K562 (cell line): ENCODE measurements around the gene TMEM141. TPM values are rescaled to one million over a fixed set of nuclear protein-coding genes. Genes with fewer than 3 reads are reported as not detected.

Source experiments
- CHD2 ChIP-seq: IDR thresholded peaks from 2 replicates; pipeline ENCODE4 v1.6.1; 2011; ENCODE audit warnings: low read depth, low read length
- CHD4 ChIP-seq: fragments of 200-600 bp; sonication (generic); IDR thresholded peaks from 3 replicates; pipeline ENCODE4 v1.6.1; 2012; ENCODE audit warnings: low read depth, mild to moderate bottlenecking, mixed read lengths, low read length, inconsistent platforms; ENCODE audit not compliant: insufficient read depth, insufficient replicate concordance, poor library complexity, severe bottlenecking
- CREBBP ChIP-seq: IDR thresholded peaks from one replicate; pipeline ENCODE4 v1.6.1; 2012; ENCODE audit warnings: low read depth, mild to moderate bottlenecking, control low read depth, inconsistent platforms, low read length
- CXXC5 ChIP-seq: fragments of 250-450 bp; sonication (Bioruptor Pico); IDR thresholded peaks from 2 replicates; pipeline ENCODE4 v1.8.0; 2022; ENCODE audit warnings: inconsistent platforms, mild to moderate bottlenecking, moderate library complexity
- ESRRA ChIP-seq: fragments of 450-650 bp; IDR thresholded peaks from 2 replicates; pipeline ENCODE4 v1.6.1; 2014; ENCODE audit warnings: low read depth, mild to moderate bottlenecking, moderate library complexity, borderline replicate concordance
- GATAD2A ChIP-seq: fragments of 450-650 bp; IDR thresholded peaks from 2 replicates; pipeline ENCODE4 v1.6.1; 2017
- MAFK ChIP-seq: IDR thresholded peaks from 2 replicates; pipeline ENCODE4 v1.6.1; 2011; ENCODE audit warnings: low read length, improper control_type of control experiment
- NBN ChIP-seq: fragments of 450-650 bp; IDR thresholded peaks from 2 replicates; pipeline ENCODE4 v1.6.1; 2016; ENCODE audit warnings: low read depth, mild to moderate bottlenecking
- NFIC ChIP-seq: fragments of 450-650 bp; IDR thresholded peaks from 2 replicates; pipeline ENCODE4 v1.6.1; 2017; ENCODE audit warnings: mild to moderate bottlenecking, inconsistent platforms
- SMARCA4 ChIP-seq: fragments of 450-650 bp; IDR thresholded peaks from 2 replicates; pipeline ENCODE4 v1.6.1; 2016
- SMARCA5 ChIP-seq: fragments of 450-650 bp; IDR thresholded peaks from 2 replicates; pipeline ENCODE4 v1.6.1; 2016
- SPI1 ChIP-seq: IDR thresholded peaks from 2 replicates; pipeline ENCODE4 v1.6.1; 2011; ENCODE audit warnings: low read depth, low read length, control low read depth, borderline replicate concordance
- SRSF7 ChIP-seq: fragments of 200-400 bp; formaldehyde crosslinking; optimal IDR thresholded peaks from 2 replicates; pipeline ENCODE3; 2017; ENCODE audit warnings: mild to moderate bottlenecking, low read depth, low read length
- STAT5A ChIP-seq: IDR thresholded peaks from 2 replicates; pipeline ENCODE4 v1.6.1; 2012; ENCODE audit warnings: low read length, inconsistent platforms, borderline replicate concordance
- ZMIZ1 ChIP-seq, 2 experiments: fragments of 150-350 bp in 1 of 2; IDR thresholded peaks; 2 replicates each; pipeline ENCODE4 v1.6.1; 2012 to 2016; ENCODE audit warnings: low read depth in 2 of 2, low read length in 2 of 2, mild to moderate bottlenecking in 1 of 2, moderate library complexity in 1 of 2
- ZNF134 ChIP-seq: fragments of 250-450 bp; sonication (Bioruptor Pico); conservative IDR thresholded peaks from 2 replicates; pipeline ENCODE4 v1.4.0; 2020
- ZNF140 ChIP-seq: fragments of 250-450 bp; sonication (Bioruptor Pico); IDR thresholded peaks from 2 replicates; pipeline ENCODE4 v1.8.0; 2021; ENCODE audit warnings: moderate library complexity, mild to moderate bottlenecking, inconsistent platforms
- ZNF384 ChIP-seq: IDR thresholded peaks from 2 replicates; pipeline ENCODE4 v1.6.1; 2012; ENCODE audit warnings: low read depth, low read length, improper control_type of control experiment
- polyA plus RNA-seq, 8 experiments: library from polyadenylated mRNA; depleted of rRNA in 4 of 8; stranded (reverse) in 5 of 8; unstranded in 3 of 8; fragments of >200 nt; fragmentation: Nextera tagmentation in 2 of 8; fragmentation: Illumina TruSeq in 1 of 8; extraction: Ambion mirVana in 2 of 8; extraction: Trizol in 1 of 8; gene quantifications; 2 replicates each; pipeline versions ENCODE4 v1.2.1 to v1.2.3, GENCODE V29; 2011 to 2014; ENCODE audit warnings: inconsistent platforms in 1 of 8, missing spikeins in 1 of 8
- total RNA-seq, 7 experiments: library from RNA; depleted of rRNA in 6 of 7; stranded (reverse); fragments of >200 nt in 6 of 7; fragmentation: Illumina TruSeq in 2 of 7; extraction: Trizol in 2 of 7; gene quantifications; 2 replicates each; pipeline versions ENCODE4 v1.2.1 to v1.2.3, GENCODE V29; 2011 to 2021; ENCODE audit warnings: low replicate concordance in 1 of 7
- TF ChIP-seq, protein P1 (sequence below), 2 experiments: fragments of 450-650 bp in 1 of 2; IDR thresholded peaks; 2 replicates each; pipeline ENCODE4 v1.6.1; 2011 to 2017; ENCODE audit warnings: low read depth in 2 of 2, antibody characterized with exemption in 1 of 2, borderline replicate concordance in 1 of 2, low read length in 1 of 2, mild to moderate bottlenecking in 1 of 2, mixed read lengths in 1 of 2; ENCODE audit not compliant: control insufficient read depth in 1 of 2
- TF ChIP-seq, protein P2 (sequence below): fragments of 450-650 bp; IDR thresholded peaks from 2 replicates; pipeline ENCODE4 v1.6.1; 2017; ENCODE audit warnings: antibody characterized with exemption, mild to moderate bottlenecking

Gene TMEM141
- total and polyA plus RNA-seq, 9 of the 15 experiments (the other 6 are each of a cell fraction or from before 2014, with no cell fraction given), result 21.5 to 123 (median 74.8) TPM

DNA sequence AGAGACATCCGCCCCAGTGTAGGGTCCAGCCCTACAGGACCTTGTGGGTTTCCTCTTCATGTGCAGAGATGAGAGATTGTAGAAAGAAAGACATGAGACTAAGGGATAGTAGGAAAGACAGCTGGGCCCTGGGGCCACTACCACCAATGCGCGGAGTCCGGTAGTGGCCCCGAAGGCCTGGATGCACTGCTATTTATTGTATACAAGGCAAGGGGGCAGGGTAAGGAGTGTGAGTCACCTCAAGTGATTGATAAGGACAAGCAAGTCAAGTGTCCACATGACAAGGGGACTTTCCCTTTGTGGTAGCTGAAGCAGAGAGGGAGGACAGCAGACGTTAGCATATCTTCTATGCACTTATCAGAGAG lies 6.2 kb upstream of the TMEM141 start (continued):
- TF ChIP-seq NBN, result no peak
- TF ChIP-seq, protein P1, sequence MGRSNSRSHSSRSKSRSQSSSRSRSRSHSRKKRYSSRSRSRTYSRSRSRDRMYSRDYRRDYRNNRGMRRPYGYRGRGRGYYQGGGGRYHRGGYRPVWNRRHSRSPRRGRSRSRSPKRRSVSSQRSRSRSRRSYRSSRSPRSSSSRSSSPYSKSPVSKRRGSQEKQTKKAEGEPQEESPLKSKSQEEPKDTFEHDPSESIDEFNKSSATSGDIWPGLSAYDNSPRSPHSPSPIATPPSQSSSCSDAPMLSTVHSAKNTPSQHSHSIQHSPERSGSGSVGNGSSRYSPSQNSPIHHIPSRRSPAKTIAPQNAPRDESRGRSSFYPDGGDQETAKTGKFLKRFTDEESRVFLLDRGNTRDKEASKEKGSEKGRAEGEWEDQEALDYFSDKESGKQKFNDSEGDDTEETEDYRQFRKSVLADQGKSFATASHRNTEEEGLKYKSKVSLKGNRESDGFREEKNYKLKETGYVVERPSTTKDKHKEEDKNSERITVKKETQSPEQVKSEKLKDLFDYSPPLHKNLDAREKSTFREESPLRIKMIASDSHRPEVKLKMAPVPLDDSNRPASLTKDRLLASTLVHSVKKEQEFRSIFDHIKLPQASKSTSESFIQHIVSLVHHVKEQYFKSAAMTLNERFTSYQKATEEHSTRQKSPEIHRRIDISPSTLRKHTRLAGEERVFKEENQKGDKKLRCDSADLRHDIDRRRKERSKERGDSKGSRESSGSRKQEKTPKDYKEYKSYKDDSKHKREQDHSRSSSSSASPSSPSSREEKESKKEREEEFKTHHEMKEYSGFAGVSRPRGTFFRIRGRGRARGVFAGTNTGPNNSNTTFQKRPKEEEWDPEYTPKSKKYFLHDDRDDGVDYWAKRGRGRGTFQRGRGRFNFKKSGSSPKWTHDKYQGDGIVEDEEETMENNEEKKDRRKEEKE (IDR thresholded peaks at IDR 0.05; ENCODE audit: borderline replicate concordance in 1 of 2, control insufficient read depth in 1 of 2, low read depth in 2 of 2, low read length in 1 of 2), result no peak
- no peak for TF ChIP-seq SMARCA5
- TF ChIP-seq, protein P2, sequence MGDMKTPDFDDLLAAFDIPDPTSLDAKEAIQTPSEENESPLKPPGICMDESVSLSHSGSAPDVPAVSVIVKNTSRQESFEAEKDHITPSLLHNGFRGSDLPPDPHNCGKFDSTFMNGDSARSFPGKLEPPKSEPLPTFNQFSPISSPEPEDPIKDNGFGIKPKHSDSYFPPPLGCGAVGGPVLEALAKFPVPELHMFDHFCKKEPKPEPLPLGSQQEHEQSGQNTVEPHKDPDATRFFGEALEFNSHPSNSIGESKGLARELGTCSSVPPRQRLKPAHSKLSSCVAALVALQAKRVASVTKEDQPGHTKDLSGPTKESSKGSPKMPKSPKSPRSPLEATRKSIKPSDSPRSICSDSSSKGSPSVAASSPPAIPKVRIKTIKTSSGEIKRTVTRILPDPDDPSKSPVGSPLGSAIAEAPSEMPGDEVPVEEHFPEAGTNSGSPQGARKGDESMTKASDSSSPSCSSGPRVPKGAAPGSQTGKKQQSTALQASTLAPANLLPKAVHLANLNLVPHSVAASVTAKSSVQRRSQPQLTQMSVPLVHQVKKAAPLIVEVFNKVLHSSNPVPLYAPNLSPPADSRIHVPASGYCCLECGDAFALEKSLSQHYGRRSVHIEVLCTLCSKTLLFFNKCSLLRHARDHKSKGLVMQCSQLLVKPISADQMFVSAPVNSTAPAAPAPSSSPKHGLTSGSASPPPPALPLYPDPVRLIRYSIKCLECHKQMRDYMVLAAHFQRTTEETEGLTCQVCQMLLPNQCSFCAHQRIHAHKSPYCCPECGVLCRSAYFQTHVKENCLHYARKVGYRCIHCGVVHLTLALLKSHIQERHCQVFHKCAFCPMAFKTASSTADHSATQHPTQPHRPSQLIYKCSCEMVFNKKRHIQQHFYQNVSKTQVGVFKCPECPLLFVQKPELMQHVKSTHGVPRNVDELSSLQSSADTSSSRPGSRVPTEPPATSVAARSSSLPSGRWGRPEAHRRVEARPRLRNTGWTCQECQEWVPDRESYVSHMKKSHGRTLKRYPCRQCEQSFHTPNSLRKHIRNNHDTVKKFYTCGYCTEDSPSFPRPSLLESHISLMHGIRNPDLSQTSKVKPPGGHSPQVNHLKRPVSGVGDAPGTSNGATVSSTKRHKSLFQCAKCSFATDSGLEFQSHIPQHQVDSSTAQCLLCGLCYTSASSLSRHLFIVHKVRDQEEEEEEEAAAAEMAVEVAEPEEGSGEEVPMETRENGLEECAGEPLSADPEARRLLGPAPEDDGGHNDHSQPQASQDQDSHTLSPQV, result no peak
- TF ChIP-seq NFIC, result no peak
- no peak for TF ChIP-seq ZNF384
- no peak for TF ChIP-seq MAFK
- TF ChIP-seq CXXC5, result peak; percentile 38
- peak; percentile 71 for TF ChIP-seq SMARCA4
- TF ChIP-seq CREBBP, result no peak
- TF ChIP-seq CHD4, result no peak
- TF ChIP-seq STAT5A, result no peak
- no peak for TF ChIP-seq SRSF7
- no peak for TF ChIP-seq GATAD2A
- no peak for TF ChIP-seq ZNF140 (CRISPR knock-in tag)
- no peak for TF ChIP-seq ZNF134
- no peak for TF ChIP-seq SPI1
- TF ChIP-seq ZMIZ1 (IDR thresholded peaks at IDR 0.05; ENCODE audit: low read depth in 2 of 2, low read length in 2 of 2), result no peak
- TF ChIP-seq ESRRA, result 0 out of 2 replicates have a peak, but pooled peaks have one; percentile 17
- TF ChIP-seq CHD2, result no peak
